HG02981 (cell line): Measurements from ENCODE around the gene NDUFB11.

Experiments
- ATAC-seq: cut with Tn5 transposase; IDR thresholded peaks from one replicate; pipeline ENCODE4 v1.9.1; 2021; ENCODE audit warnings: mild to moderate bottlenecking, moderate library complexity; ENCODE audit not compliant: unreplicated experiment

Gene NDUFB11

GRCh38 chrX:47174846-47175587, 30.5 kb upstream of the NDUFB11 start:
- no peak for ATAC-seq

DNA sequence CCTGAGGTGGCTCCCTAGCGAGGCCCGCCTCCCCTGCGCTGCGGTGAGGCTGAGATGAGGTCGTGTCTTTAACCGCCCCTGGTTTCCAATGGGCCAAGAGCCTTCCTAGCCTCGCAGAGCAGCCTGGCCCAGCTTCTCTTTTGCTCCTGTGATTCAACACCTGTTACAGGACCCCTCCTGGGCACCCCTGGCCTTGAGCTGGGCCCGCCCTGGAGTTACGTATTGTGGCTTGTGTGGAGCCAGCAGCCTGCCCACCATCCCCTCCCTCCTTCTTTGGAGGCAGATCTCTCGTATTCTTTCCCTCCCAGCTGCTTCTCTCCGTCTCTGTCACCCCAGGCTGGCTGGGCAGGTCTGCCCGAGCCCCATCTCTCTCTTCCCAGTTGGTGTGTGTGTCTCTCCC, 29.9 kb upstream of the NDUFB11 start:
- no peak for ATAC-seq

DNA sequence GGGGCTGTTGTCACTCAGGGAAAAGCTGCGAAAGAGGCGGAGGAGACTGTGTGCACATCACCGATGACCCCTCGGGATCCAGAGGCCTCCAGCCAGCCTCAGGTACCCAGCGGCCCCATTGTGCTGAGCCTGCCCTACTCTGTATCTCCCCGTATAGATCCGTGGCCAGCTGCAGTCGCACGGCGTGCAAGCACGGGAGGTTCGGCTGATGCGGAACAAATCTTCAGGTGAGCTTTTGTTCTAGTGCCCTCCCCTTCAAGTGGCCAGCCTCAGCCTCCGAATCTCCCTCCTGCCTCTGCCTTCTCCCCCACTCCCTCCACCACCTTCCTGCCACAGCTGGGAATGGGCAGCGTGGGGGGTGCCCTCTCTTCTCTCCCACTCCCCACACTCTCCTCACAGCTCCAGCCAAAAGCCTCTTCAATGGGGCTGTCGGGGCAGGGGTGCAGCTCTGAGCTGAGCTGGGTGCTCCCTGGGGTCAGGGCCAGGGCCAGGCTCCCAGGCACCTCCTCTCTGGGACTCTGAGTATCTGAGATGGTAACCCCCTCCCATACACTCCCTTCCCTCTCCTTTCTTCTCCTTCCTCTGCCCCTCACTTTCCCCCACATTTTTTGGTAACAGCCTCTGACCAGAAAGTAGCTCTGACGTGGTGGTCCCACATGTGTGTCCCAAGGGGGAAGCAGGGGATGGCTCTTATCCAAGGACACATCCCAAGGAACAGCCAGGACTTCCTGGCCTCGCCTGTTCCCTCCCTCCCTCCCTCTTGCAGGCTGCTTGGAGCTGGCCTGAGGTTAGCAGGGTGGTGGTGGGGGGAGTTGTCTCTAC, 28.7 kb upstream of the NDUFB11 start:
- no peak for ATAC-seq

DNA sequence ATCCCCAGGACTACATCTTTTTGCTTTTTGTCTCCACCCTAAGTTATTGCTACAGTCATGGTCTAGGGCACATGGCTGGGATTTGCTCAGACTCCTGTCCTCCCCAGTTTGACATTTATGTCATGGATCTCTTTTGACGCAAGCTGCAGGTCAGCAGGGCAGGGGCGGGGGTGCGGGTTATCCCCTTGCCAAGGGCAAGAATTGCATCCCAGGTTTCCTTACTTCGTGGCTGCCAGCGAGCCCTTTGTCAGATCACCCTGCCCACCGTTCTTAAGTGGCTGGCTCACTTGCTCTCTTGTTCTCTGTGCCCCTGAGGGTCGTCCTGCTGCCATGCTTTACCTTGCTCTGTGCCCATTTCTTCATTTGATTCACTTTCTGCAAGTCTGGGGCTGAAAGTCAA, 28.0 kb upstream of the NDUFB11 start:
- ATAC-seq, result no peak

GRCh38 chrX:47171996-47172395, 27.5 kb upstream of the NDUFB11 start:
- ATAC-seq, result no peak

DNA sequence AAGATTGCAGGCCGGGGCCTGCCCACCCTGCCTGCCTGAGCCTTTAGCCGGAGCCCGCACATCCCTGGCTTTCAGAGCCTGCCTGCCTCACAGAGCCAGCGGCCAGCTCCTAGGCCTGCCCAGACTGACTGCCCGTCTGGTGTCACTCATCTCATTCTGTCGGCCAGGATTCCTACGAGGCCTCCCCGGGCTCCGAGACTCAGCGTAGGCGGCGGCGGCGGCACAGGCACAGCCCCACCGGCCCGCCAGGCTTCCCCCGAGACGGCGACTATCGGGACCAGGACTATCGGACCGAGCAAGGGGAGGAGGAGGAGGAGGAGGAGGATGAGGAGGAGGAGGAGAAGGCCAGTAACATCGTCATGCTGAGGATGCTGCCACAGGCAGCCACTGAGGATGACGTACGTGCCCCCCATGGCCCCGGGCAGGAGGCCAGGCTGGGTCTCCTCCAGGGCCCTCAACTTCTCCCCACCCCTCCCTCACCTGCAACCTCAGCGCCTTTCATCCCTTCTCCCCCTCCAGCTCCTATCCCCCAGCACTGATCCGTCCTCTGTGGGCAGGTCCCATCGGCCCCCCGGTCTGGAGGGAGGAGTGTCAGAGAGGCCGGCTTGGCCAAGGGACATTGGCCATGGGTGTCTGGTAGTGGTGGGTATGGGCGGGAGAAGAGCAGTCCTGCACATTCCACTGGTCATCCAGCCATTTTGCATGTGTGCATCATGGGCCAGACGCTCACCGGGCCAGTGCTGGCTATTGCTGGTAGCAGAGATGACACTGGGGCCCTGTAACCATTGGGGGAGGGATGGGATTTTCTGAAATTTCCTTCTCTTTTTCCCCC, 26.6 kb upstream of the NDUFB11 start:
- ATAC-seq, result no peak

DNA sequence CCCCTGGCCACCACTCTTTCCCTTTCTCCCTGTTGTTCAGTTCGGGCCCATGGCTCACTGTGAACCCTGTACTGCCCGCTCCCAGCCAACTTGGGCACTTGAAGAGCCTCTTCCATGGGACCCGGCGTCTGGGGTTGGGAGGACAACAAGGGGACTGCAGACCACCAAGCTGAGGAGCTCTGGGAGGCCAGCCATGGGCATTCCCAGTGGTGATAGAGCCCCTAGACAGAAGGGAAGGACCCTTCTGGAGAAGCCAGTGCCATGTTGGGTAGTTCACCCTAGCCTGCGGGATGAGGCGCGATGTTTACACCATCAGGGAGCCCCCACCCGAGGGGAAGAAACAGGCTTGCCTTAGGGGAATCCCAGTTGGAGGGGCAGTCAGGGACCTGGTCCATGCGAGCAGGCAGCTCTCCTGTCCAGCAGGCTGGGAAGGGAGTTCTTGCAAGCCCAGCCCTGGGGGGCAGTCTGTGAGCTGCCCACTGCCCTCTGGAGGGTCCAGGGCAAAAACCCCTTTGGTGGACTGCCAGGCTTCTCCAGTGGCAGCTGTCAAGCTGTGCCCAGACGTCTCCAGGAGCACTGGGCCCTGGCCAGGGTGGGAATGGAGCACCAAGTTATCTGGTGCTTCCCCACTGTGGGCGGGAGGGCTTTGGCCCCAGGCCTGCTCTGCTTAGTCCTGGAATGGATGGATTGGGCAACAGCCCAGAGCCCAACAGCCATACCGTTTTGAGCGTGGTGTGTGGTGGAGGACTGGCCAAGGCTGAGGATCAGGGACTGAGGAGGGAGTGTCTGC, 25.4 kb upstream of the NDUFB11 start:
- no peak for ATAC-seq

DNA sequence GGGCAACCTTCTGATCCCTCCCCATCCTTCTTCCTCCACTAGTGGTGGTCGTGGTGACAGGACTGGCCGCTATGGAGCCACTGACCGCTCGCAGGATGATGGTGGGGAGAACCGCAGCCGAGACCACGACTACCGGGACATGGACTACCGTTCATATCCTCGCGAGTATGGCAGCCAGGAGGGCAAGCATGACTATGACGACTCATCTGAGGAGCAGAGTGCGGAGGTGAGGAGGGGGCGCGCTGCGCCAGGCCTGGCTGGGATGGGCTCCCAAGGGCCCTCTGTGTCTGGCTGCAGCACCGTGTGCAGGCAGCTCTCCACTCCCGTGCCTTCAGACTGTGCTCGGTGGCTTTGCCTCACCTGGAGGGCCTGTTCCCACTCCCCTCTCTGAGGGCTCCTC, 24.8 kb upstream of the NDUFB11 start:
- ATAC-seq, result no peak

DNA sequence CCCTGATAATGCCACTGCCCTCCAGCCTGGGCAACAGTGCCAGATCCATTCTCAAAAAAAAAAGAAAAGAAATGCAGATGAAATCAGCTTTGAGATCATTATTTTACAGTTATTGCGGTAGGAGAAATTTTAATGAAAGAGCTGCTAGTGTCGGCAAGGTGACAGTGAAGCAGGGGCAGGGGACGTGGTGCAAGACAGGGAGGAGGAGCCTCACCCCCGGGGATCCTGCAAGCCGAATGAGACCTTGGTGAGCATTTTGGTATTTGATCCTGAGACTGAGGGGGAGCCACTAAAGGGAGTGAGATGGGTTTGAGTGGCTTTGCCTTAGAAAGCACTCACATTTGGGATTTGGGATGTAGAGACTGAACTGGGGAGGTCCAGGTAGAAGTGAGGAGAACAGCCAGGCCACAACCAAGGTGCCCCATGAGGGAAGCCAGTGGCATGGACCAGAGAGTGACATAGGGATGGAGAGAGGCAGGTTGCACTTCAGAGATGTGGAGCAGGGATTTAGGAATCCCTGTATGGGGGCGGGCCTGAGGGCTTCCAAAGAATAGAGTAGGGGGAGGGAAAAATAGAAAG, 24.1 kb upstream of the NDUFB11 start:
- no peak for ATAC-seq

- no peak for ATAC-seq
Measured at GRCh38 chrX:47166126-47166525, 21.6 kb upstream of the NDUFB11 start.

GRCh38 chrX:47164420-47164819, 19.9 kb upstream of the NDUFB11 start:
- no peak for ATAC-seq

DNA sequence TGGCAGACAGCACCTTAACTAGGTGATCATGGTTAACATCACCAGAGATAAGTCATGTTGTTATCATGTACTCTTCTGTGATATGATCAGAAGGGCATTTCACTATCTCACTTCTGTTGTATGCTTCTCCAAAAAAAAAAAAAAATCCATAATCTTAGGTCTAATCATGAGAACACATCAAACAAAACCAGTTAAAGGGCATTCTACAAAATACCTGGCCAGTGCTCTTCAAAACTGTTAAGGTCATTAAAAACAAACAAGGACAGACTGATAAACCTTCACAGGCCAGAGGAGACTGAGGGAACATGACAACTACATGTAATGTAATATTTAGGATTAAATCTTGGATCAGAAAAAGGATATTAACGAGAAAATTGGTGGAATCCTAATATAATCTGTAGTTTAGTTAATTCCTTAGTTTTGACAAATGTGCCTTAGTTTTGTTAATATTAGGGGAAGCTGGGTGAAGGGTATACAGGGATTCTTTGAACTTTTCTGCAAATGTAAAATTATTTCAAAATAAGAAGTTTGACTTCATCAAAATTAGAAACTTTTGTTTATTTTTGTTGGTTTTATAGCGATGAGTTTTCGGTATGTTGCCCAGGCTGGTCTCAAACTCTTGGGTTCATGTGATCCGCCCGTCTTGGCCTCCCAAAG, 18.6 kb upstream of the NDUFB11 start:
- ATAC-seq, result no peak

DNA sequence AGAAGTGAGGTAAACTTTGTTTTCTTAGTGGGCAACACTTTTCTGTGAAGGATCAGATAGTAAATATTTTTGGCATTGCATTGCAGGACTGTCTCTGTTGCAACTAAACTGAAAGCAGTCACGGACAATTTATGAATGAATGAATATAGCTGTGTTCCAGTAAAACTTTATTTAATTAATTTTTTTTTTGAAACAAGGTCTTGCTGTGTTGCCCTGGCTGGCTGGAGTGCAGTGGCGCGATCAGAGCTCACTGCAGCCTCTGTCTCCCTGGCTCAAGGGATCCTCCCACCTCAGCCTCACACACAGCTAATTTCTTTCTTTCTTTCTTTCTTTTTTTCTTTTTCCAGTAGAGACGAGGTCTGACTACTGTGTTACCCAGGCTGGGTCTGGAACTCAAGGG, 16.3 kb upstream of the NDUFB11 start:
- no peak for ATAC-seq

DNA sequence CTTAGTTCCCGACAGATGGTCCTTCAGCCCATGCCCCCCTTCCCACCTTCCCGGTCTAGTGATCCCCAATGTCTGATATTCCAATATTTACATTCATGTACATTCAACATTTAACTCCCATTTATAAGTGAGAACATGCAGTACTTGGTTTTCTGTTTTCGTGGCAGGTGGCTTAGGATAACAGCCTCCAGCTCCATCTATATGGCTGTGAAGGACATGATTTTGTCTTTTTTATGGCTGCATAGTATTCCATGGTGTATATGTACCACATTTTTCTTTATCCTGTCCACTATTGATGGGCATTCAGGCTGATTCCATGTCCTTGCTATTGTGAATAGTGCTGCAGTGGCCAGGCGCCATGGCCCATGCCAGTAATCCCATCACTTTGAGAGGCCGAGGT, 14.3 kb upstream of the NDUFB11 start:
- ATAC-seq, result no peak

GRCh38 chrX:47158131-47158530, 13.6 kb upstream of the NDUFB11 start:
- no peak for ATAC-seq

DNA sequence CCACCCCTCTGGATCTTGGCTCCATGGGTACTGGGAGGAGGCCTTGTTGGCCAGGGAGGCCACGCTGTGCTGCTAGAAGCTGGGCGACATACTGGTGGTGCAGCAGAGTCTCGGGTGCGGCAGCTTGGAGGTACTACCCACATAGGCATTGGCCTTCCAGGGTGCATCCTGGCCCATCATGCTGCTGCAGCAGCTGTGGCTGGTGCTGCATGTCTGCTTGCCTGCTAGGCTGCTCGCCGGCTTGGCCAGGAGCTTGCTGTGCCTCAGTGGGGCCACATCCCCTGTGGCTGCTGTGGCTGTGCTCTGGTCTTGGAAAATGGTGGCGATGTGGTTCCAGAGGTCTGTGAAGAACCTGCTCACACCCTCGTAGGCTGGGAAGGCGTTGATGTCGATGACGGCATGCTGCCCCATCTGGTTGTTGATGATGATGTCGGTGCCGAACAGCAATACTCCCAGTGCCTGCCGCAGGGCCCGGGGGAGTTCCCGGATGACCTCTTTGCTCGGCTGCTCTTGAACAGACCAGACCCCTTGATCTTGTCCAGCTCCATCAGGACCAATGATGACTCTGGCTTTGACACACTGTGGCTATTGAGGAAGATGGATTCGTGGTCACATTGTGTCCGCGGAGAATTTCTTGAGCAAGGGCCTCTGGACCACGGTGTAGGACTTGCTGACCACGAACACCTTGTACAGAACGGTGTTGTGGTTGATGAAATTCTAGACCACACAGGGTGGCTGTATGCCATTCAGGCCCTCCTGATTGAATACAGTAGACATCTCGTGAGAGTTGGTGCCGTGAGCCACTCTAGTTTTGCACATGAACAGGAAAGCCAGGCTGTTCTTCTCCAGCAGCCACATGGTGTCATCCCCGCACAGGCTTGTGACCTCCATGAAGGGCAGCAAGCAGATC, 12.4 kb upstream of the NDUFB11 start:
- no peak for ATAC-seq

DNA sequence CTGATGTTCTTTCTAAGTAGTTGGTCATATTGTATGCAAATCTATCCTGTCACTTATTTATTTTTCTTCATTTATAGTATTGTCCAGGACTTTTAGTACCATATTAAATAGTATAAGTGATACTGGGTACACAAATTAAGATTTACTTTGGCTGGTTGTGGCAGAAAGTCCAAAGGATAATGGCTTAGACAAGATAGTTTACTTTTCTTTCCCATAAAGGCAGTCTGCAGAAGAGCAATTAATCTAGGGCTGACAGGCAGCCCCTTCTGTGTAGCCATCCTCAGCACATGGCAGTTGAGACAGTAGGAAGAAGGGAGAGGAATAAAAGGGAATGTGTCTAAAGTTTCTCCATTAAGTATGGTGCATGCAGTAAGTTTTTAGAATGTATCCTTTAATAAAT, 6.9 kb upstream of the NDUFB11 start:
- no peak for ATAC-seq

DNA sequence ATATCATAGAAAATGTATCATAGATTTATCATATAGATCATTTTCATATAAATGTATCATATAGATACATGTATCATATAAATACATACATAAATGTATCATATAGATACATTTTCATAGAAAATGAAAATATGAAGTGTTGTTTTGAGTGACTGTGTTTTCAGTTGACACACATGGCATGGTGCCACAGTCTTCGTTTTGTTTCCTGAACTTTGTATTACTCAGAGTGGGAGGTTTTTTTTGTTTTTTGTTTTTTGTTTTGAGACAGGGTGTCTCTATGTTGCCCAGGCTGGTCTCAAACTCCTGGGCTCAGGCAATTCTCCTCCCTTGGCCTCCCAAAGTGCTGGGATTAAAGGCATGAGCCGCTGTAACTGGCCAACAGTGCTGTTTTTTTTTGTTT, 4.4 kb upstream of the NDUFB11 start:
- no peak for ATAC-seq
